HepG2 (cell line): ENCODE results near the gene MFGE8. TPM values are rescaled to one million over a fixed set of nuclear protein-coding genes. Genes with fewer than 3 reads are reported as not detected.

Experiments used
- AKNA ChIP-seq: sonication (generic); formaldehyde crosslinking; IDR thresholded peaks from 2 replicates; pipeline ENCODE4 v1.4.0; 2020; ENCODE audit warnings: missing genetic modification reagents, borderline replicate concordance
- PRDM15 ChIP-seq: sonication (generic); formaldehyde crosslinking; IDR thresholded peaks from 2 replicates; pipeline ENCODE4 v1.4.0; 2020; ENCODE audit warnings: missing genetic modification reagents
- TBP ChIP-seq: sonication (generic); formaldehyde crosslinking; IDR thresholded peaks from 2 replicates; pipeline ENCODE4 v1.5.0; 2020; ENCODE audit warnings: missing genetic modification reagents
- TBX2 ChIP-seq: sonication (generic); formaldehyde crosslinking; IDR thresholded peaks from 2 replicates; pipeline ENCODE4 v1.5.0; 2020; ENCODE audit warnings: missing genetic modification reagents, mild to moderate bottlenecking, borderline replicate concordance
- polyA plus RNA-seq, 8 experiments: library from polyadenylated mRNA; depleted of rRNA in 3 of 8; stranded (reverse) in 7 of 8; unstranded in 1 of 8; fragments of >200 nt; fragmentation: Illumina TruSeq in 4 of 8; extraction: Trizol in 4 of 8; gene quantifications; 2 replicates each; pipeline versions ENCODE4 v1.2.1 to v1.2.3, GENCODE V29; 2011 to 2016; ENCODE audit warnings: low read depth in 4 of 8, missing spikeins in 1 of 8, mixed read lengths in 1 of 8; ENCODE audit not compliant: insufficient read depth in 1 of 8
- total RNA-seq, 5 experiments: library from RNA; depleted of rRNA; stranded (reverse); fragments of >200 nt; fragmentation: Illumina TruSeq; extraction: Trizol; gene quantifications; 2 replicates each; pipeline ENCODE4 v1.2.3, GENCODE V29; 2016; ENCODE audit warnings: low read depth in 1 of 5

The MFGE8 gene
- total and polyA plus RNA-seq, 2 of the 13 experiments (the other 11 are each of a cell fraction or from before 2014, with no cell fraction given), result 3.4 to 22.1 TPM

- no peak for TF ChIP-seq AKNA
- no peak for TF ChIP-seq PRDM15 (CRISPR knock-in tag)
- no peak for TF ChIP-seq TBX2 (CRISPR knock-in tag)
- TF ChIP-seq TBP, result no peak
Measured at GRCh38 chr15:88902846-88903245, 10.3 kb downstream of the MFGE8 start (continued).
